Measurements from ENCODE around the gene EBPL. TPM values are rescaled to one million over a fixed set of nuclear protein-coding genes. Genes with fewer than 3 reads are reported as not detected.

EBPL gene
- total and polyA plus RNA-seq, 2 donors from 2014 or later = 31.4 to 36.8 TPM

DNA sequence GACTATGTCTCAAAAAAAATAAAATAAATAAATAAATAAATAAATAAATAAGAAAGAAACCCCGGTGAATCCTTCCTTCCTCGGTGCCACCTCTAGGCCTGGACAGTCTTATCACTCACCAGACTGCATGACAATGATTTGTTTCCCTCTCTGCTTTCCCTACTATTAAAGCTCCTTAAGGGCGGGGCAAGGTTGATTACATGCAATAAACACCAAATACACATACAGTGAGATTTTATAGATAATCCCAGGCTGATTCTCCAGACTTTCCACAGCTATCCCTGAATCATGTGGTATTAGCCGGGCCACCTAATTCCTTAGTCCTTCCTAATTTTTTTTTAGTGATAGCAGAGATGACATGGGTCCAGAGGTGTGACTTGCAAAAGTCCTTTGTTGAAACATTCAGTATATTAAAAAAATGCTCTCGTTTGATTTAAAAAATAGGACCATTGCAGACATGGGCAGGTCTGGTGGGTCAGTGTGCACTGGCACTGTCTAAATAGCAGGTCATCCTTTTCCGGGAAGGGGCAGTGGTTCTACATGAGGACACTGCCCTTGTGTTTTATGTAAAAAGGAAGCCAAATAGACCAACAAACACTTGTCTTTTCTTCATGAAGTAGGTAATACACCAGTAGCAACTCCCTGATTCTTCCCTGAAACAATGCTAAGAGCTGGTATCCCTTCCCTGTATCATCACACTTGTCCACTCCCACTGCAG lies 14.5 kb downstream of the EBPL start:
- FAIRE-seq = no peak

GRCh38 chr13:49670828-49671227 lies 20.5 kb downstream of the EBPL start:
- Histone ChIP-seq H3K9ac (ENCODE audit: low read length in 3 of 3) (no peak overlapping the region), H3K27ac (ENCODE audit: low read depth in 2 of 2, low read length in 2 of 2) (no peak overlapping the region), H3K36me3 (ENCODE audit: control insufficient read depth in 2 of 3, insufficient read depth in 3 of 3, low read length in 3 of 3) (peaks cover 0 to 4% (median 0%) of the 10 kb centered on the region in 3 donors), H3K4me3 (ENCODE audit: low read length in 3 of 3) (no peak overlapping the region), H3K27me3 (ENCODE audit: control insufficient read depth, insufficient read depth, low read length) (no peaks in the 10 kb centered on the region), H3K9me3 (ENCODE audit: control insufficient read depth in 2 of 3, insufficient read depth in 1 of 3, low read length in 3 of 3) (no peaks in the 10 kb centered on the region), H3K4me1 (ENCODE audit: control insufficient read depth in 2 of 3, insufficient read depth in 2 of 3, low read depth in 1 of 3, low read length in 3 of 3) (no peaks in the 10 kb centered on the region)
- no peak for FAIRE-seq
- intact Hi-C loops (cut with DNase I) = no loop called here
- TF ChIP-seq, protein P1, sequence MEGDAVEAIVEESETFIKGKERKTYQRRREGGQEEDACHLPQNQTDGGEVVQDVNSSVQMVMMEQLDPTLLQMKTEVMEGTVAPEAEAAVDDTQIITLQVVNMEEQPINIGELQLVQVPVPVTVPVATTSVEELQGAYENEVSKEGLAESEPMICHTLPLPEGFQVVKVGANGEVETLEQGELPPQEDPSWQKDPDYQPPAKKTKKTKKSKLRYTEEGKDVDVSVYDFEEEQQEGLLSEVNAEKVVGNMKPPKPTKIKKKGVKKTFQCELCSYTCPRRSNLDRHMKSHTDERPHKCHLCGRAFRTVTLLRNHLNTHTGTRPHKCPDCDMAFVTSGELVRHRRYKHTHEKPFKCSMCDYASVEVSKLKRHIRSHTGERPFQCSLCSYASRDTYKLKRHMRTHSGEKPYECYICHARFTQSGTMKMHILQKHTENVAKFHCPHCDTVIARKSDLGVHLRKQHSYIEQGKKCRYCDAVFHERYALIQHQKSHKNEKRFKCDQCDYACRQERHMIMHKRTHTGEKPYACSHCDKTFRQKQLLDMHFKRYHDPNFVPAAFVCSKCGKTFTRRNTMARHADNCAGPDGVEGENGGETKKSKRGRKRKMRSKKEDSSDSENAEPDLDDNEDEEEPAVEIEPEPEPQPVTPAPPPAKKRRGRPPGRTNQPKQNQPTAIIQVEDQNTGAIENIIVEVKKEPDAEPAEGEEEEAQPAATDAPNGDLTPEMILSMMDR (IDR thresholded peaks at IDR 0.05; ENCODE audit: borderline replicate concordance, extremely low read depth, insufficient read depth) = no peak
- no peak for DNase-seq

More for the DNA sequence above, 14.5 kb downstream of the EBPL start:
- Histone ChIP-seq H3K4me1 (ENCODE audit: control insufficient read depth in 2 of 3, insufficient read depth in 2 of 3, low read depth in 1 of 3, low read length in 3 of 3) (no peaks in the 10 kb centered on the region), H3K4me3 (ENCODE audit: low read length in 3 of 3) (no peak overlapping the region), H3K9ac (ENCODE audit: low read length in 3 of 3) (no peak overlapping the region), H3K27ac (ENCODE audit: low read depth in 2 of 2, low read length in 2 of 2) (no peak overlapping the region), H3K27me3 (ENCODE audit: control insufficient read depth, insufficient read depth, low read length) (no peaks in the 10 kb centered on the region), H3K9me3 (ENCODE audit: control insufficient read depth in 2 of 3, insufficient read depth in 1 of 3, low read length in 3 of 3) (no peaks in the 10 kb centered on the region), H3K36me3 (ENCODE audit: control insufficient read depth in 2 of 3, insufficient read depth in 3 of 3, low read length in 3 of 3) (no peaks in the 10 kb centered on the region)
- no peak for DNase-seq
- TF ChIP-seq, protein P1 (IDR thresholded peaks at IDR 0.05; ENCODE audit: borderline replicate concordance, extremely low read depth, insufficient read depth) = no peak
- intact Hi-C loops (cut with DNase I) = no loop called here

- H3K27me3 ChIP-seq (ENCODE audit: control insufficient read depth, insufficient read depth, low read length) = no peaks in the 10 kb centered on the region
- peaks cover 0 to 7% (median 0%) of the 10 kb centered on the region in 3 donors for H3K36me3 ChIP-seq (ENCODE audit: control insufficient read depth in 2 of 3, insufficient read depth in 3 of 3, low read length in 3 of 3)
- no peaks in the 10 kb centered on the region for H3K9me3 ChIP-seq (ENCODE audit: control insufficient read depth in 2 of 3, insufficient read depth in 1 of 3, low read length in 3 of 3)
- FAIRE-seq = peak; percentile 76
- H3K9ac ChIP-seq (ENCODE audit: low read length in 3 of 3) = peak overlapping the region in 1 of 3 donors; percentile 4
- no peak overlapping the region for H3K27ac ChIP-seq (ENCODE audit: low read depth in 2 of 2, low read length in 2 of 2)
- H3K4me3 ChIP-seq (ENCODE audit: low read length in 3 of 3) = peak overlapping the region in 1 of 3 donors; percentile 18
- intact Hi-C loops (cut with DNase I) = loop anchor here (10.0 kb wide), 1 partner anchor 175 kb away; no protein-coding TSS in a partner anchor
- H3K4me1 ChIP-seq (ENCODE audit: control insufficient read depth in 2 of 3, insufficient read depth in 2 of 3, low read depth in 1 of 3, low read length in 3 of 3) = no peaks in the 10 kb centered on the region
- peak in 4 of 5 donors; percentile 68 to 88 (median 77) for DNase-seq
- TF ChIP-seq, protein P1 (IDR thresholded peaks at IDR 0.05; ENCODE audit: borderline replicate concordance, extremely low read depth, insufficient read depth) = peak; percentile 85
These were observed 21.5 kb downstream of the EBPL start for GRCh38 chr13:49669735-49670309.

All from kidney (tissue), 14 donors.